ENCODE data around the gene EFCAB11.

The EFCAB11 gene

GRCh38 chr14:89954070-89955021, at the start of gene EFCAB11:
TSS of gene EFCAB11 (minus strand) at chr14:89954730. CDS start at chr14:89954660, 70 bp downstream.
- DNase-seq (ENCODE audit: low spot score), result peak; percentile 99

DNA sequence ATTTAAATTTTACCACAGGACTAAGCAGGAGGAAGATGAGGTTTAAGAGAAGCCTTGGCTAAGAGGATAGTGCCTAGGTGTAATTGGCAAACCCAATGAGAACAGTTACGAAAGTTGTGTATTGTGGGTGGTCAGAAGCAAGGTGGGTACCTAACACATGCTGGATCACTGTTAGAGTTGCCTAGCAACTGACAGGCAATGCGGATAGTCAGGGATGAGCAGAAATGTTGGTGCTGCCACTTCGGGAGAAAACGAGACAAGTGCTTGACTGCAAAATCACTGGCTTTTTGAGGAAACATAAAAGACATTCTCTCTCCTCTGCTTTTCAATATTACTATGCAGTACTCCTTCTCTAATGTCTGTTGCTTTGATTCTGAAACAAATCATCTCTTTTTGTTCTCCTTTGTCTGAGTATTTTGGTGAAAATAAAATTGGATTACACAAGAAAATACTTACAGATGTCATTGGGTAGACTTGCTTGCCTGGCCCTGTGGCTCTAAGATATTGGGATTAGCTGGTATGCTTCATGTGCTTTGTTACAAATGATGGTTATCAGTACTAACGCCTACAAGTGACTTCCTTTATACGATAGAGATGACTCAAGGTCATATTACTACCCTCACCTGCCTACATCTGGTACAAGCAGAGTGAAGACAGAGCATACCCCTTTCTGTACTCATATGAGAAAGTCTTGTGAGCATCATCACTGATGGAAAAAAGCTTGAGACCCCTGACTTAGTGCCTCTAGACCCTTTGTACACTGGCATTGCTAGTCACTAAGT, 49.2 kb upstream of the EFCAB11 start:
- DNase-seq (ENCODE audit: low spot score), result no peak

- no peak for DNase-seq (ENCODE audit: low spot score)
Measured at GRCh38 chr14:90000935-90001334, 46.4 kb upstream of the EFCAB11 start.

DNA sequence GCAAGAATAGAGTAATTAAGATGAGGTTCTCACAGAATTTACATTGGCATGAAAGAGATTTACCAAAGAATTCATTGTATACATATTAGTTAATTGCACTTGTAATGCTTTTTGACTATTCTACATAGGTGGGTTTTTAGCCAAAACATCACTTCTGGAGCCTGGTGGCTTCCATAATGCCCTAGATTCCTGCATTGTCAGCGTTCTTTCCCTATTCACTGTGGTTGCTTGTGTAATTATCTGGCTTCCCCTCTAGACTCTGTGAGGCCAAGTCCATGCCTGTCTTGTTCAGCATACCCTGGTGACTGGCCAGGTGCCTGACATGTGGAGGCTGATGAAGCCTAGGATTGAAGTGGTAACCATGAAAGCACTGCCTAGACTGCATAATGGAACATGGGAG, 42.4 kb upstream of the EFCAB11 start:
- no peak for DNase-seq (ENCODE audit: low spot score)

GRCh38 chr14:89992273-89992672, 37.7 kb upstream of the EFCAB11 start:
- no peak for DNase-seq (ENCODE audit: low spot score)

GRCh38 chr14:89990623-89991275, 36.2 kb upstream of the EFCAB11 start:
- no peak for DNase-seq (ENCODE audit: low spot score)

- no peak for DNase-seq (ENCODE audit: low spot score)
Measured at GRCh38 chr14:89990218-89990617, 35.7 kb upstream of the EFCAB11 start.

DNA sequence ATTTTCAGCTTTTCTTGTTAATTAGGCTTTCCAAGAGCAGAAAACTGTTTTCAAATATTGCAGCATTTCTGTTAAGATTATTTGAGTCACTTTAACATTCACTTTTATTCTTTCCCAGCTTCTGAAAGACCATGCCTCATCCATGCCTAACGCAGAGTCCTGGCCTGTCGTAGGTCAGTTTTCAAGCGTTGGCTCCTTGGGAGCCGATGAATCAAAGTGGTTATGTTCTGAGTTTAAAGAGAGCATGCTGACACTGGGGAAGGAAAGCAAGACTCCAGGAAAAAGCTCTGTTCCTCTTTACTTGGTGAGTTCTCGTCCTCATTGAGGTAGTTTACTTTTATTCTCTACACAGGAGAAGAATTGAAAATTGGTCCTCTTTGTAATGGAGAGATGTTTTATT, 34.3 kb upstream of the EFCAB11 start:
- no peak for DNase-seq (ENCODE audit: low spot score)

- DNase-seq (ENCODE audit: low spot score), result no peak
Measured at GRCh38 chr14:89987161-89987475, 32.6 kb upstream of the EFCAB11 start.

- DNase-seq (ENCODE audit: low spot score), result no peak
Measured at GRCh38 chr14:89986462-89987160, 32.1 kb upstream of the EFCAB11 start.

- DNase-seq (ENCODE audit: low spot score), result no peak
Measured at GRCh38 chr14:89983375-89983774, 28.8 kb upstream of the EFCAB11 start.

- no peak for DNase-seq (ENCODE audit: low spot score)
Measured at GRCh38 chr14:89978656-89979055, 24.1 kb upstream of the EFCAB11 start.

GRCh38 chr14:89977668-89978067, 23.1 kb upstream of the EFCAB11 start:
- DNase-seq (ENCODE audit: low spot score), result no peak

DNA sequence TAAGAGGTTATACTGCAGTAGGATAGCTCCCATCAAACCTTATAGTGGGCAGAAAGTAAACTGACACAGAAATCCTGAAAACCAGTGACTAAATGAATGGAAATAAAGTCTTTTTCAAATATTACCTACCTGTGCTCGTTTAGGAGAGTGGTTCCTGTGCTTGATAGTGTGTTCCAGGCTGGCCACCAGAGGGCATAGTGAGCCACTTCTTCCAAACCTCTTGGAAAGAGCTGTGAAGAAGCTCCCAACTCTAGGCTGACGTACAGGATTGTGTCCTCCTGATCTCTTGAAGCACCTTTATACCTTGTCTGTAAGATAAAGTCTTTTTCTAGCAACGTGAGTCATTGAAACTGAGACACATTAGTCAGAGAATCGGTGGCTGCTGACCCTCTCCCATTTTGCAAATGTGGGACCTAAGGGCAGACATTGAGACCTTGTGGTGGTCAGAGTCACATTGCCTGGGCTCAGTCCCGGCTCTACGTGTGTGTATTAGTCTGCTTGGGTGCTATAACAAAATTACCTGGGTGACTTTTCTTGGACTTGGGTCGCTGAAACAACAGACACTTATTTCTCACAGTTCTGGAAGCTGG, 18.8 kb upstream of the EFCAB11 start:
- DNase-seq (ENCODE audit: low spot score), result peak; percentile 62

GRCh38 chr14:89965839-89966238, 11.3 kb upstream of the EFCAB11 start:
- no peak for DNase-seq (ENCODE audit: low spot score)

GRCh38 chr14:89963288-89963978, 8.9 kb upstream of the EFCAB11 start:
- DNase-seq (ENCODE audit: low spot score), result no peak

DNA sequence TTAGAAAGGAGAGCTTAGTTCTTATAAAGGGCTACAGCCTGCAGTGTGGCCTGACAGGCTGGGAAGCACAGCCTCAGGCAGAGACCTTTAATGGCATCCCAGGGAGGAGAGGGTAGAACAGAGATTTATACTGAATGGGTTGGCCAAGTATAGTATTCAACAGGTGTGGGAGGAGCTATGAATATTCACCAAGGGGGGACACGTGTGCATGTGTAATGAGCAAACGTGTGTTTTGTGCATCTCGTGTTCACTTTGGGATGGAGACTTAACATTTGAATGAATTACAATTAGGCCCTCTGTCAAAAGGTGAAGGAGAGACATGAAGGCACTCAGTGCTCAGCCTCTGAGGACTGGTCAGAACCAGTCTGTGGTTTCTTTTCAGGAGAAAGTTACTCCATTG, 6.4 kb upstream of the EFCAB11 start:
- DNase-seq (ENCODE audit: low spot score), result no peak

DNA sequence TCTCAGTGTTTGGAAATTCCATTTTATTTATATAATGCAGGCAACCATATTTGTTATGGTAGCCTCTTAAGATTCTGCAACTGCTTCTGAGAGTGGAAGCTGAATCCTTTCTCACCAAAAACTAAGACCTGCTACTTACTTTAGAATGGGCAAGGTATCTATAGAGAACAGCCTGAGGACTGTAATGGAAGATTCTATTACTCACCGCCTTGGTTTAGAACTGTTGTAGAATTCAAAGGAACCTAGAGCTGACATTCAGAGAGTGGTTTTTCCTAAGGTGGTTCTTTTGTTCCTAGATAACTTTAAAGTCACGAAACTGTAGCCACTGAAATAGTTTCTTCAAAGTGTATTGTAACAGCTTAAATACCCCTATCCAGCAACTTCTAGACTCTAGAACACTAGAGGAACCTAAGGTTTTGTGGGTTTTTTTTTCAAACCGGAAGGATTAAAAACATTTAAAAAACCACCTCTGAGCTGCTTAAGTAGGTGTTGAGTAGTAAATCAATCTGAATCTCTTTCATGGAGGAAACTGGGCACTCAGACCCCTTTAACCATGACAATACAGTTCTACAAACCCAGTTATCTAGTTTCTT, 5.4 kb upstream of the EFCAB11 start:
- no peak for DNase-seq (ENCODE audit: low spot score)

GRCh38 chr14:89958966-89959365, 4.4 kb upstream of the EFCAB11 start:
- DNase-seq (ENCODE audit: low spot score), result no peak

DNA sequence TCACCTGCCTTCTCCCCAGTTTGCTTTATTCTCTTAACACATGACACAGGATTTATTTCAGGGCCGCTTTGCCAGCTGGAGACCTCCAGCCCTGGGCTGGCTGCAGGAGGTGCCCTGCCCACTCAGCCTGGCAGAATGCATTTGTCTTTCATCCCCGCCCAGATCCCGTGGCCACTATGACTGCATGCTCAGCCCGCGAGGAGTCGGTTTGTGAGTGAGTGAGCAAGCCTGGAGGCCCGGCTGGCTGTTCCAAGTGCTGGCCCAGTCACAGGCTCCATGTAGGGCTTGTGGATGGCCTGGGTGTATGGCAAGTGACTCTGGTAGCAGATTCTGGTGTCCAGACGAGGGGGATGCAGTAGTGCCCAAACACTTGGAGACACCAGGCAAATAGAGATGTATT, 3.3 kb upstream of the EFCAB11 start:
- no peak for DNase-seq (ENCODE audit: low spot score)

- DNase-seq (ENCODE audit: low spot score), result no peak
Measured at GRCh38 chr14:89957376-89957775, 2.8 kb upstream of the EFCAB11 start.

Measured in hematopoietic multipotent progenitor cell treated with erythropoietin and hydrocortisone succinate and interleukin-3 and kit ligand, for 17 days (in vitro differentiated cells).